Measurements from ENCODE around the gene CTNND2.

DNA sequence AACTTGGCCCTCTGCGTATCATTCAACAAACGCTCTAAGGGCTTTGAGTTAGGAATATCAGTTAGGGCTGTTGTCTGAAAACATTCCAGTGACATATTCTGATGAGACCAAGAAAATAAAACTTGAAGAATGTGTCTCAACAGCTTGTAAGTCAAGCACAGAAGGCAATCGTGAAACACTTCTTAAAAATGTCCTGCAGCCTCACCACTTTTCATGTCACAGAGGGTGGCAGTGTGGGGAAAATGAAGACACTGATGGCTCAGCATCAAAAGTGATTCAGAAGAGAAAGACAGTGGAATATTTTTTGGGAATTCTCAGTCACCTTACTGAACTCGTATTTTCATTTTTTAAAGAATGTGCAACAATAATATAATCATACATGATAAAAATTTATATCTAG lies 247.3 kb downstream of the CTNND2 start:
- TF ChIP-seq, protein P1, sequence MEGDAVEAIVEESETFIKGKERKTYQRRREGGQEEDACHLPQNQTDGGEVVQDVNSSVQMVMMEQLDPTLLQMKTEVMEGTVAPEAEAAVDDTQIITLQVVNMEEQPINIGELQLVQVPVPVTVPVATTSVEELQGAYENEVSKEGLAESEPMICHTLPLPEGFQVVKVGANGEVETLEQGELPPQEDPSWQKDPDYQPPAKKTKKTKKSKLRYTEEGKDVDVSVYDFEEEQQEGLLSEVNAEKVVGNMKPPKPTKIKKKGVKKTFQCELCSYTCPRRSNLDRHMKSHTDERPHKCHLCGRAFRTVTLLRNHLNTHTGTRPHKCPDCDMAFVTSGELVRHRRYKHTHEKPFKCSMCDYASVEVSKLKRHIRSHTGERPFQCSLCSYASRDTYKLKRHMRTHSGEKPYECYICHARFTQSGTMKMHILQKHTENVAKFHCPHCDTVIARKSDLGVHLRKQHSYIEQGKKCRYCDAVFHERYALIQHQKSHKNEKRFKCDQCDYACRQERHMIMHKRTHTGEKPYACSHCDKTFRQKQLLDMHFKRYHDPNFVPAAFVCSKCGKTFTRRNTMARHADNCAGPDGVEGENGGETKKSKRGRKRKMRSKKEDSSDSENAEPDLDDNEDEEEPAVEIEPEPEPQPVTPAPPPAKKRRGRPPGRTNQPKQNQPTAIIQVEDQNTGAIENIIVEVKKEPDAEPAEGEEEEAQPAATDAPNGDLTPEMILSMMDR (conservative IDR thresholded peaks at IDR 0.05 in 1 of 2, IDR thresholded peaks at IDR 0.05 in 1 of 2; ENCODE audit: extremely low read depth in 1 of 2, insufficient read depth in 1 of 2, low read depth in 1 of 2, low read length in 2 of 2) = no peak
- no peak for TF ChIP-seq EZH2 (IDR thresholded peaks at IDR 0.05; ENCODE audit: borderline replicate concordance, low read length)
